NCI-H1048 (cell line): ENCODE results near the gene PIGL.
"Not testable (repeated sequence)": the region's sequence is repeated elsewhere in the genome, so short reads cannot be mapped to it uniquely, and the experiment has no call there.

Experiments used
- DNase-seq: peaks from one replicate; lab custom pipeline; 2025; lab: John Stamatoyannopoulos, UW

The PIGL gene

GRCh38 chr17:16273929-16274339, 56.9 kb downstream of the PIGL start:
- no peak for DNase-seq

- no peak for DNase-seq
Observed at GRCh38 chr17:16275024-16275423, 58.0 kb downstream of the PIGL start.

GRCh38 chr17:16277163-16277562, 60.2 kb downstream of the PIGL start:
- no peak for DNase-seq

GRCh38 chr17:16281351-16281750, 64.3 kb downstream of the PIGL start:
- DNase-seq: no peak

GRCh38 chr17:16282522-16282921, 65.5 kb downstream of the PIGL start:
- DNase-seq: no peak

GRCh38 chr17:16283705-16284104, 66.7 kb downstream of the PIGL start:
- DNase-seq: no peak

- DNase-seq: no peak
Observed at GRCh38 chr17:16285646-16286008, 68.6 kb downstream of the PIGL start.

GRCh38 chr17:16286009-16286946, 69.3 kb downstream of the PIGL start:
- no peak for DNase-seq

GRCh38 chr17:16286947-16287562, 70.0 kb downstream of the PIGL start:
- DNase-seq: no peak

- no peak for DNase-seq
Observed at GRCh38 chr17:16287563-16288027, 70.6 kb downstream of the PIGL start.

GRCh38 chr17:16288860-16289571, 72.0 kb downstream of the PIGL start:
- DNase-seq: no peak

- no peak for DNase-seq
Observed at GRCh38 chr17:16293931-16294330, 76.9 kb downstream of the PIGL start.

- DNase-seq: no peak
Observed at GRCh38 chr17:16294560-16294959, 77.5 kb downstream of the PIGL start.

GRCh38 chr17:16296072-16296471, 79.1 kb downstream of the PIGL start:
- DNase-seq: not testable (repeated sequence)

- DNase-seq: no peak
Observed at GRCh38 chr17:16297367-16298139, 80.5 kb downstream of the PIGL start.

- DNase-seq: no peak
Observed at GRCh38 chr17:16298140-16298662, 81.2 kb downstream of the PIGL start.

GRCh38 chr17:16300554-16300953, 83.5 kb downstream of the PIGL start:
- no peak for DNase-seq

GRCh38 chr17:16301963-16302855, 85.2 kb downstream of the PIGL start:
- no peak for DNase-seq

GRCh38 chr17:16302856-16303255, 85.8 kb downstream of the PIGL start:
- no peak for DNase-seq

- DNase-seq: no peak
Observed at GRCh38 chr17:16304830-16305229, 87.8 kb downstream of the PIGL start.

- DNase-seq: no peak
Observed at GRCh38 chr17:16306211-16306610, 89.2 kb downstream of the PIGL start.
